Astrocyte (in vitro differentiated cells and primary cell): ENCODE data around the gene THEM5.

ENCODE experiments used
- CTCF ChIP-seq: IDR thresholded peaks from 2 replicates; pipeline ENCODE4 v1.5.1; 2011; ENCODE audit warnings: low read depth, mild to moderate bottlenecking, inconsistent platforms, low read length, moderate library complexity; ENCODE audit not compliant: insufficient read depth
- EZH2 ChIP-seq: IDR thresholded peaks from 2 replicates; pipeline ENCODE4 v1.6.1; 2012; ENCODE audit warnings: mild to moderate bottlenecking, low read length, inconsistent platforms; ENCODE audit not compliant: insufficient read depth

DNA sequence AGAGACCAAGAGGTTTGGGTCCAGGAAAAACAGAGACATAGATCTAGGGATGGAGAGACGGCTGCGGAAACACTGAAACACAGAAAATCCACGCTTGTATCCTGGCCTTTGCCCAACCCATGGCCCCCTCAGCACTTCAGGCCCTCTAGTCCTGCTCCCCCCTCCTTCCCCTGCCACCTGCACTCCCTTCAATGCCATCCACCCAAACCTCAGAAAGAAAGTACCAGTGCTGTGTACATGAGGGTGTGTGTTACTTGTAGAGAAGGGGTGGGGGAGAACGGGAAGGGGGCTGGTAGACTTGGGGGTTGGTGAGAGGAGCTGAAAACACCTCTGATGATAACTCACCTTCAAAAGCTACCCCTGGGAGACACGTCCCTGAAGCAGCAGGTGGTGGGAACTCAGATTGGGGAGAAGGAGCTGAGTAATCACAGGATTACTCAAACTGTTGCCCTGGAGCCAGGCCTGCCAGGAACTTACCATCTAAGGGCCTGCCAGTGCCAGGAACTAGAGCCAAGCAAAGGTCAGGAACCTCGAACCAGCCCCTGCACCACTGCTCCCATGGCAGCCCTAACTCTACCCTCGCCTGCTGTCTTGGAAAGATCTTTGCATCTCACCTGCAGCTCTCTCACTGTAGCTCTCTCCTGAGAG, 33.4 kb downstream of the THEM5 start:
- TF ChIP-seq CTCF = no peak
- TF ChIP-seq EZH2 = no peak
